ENCODE results near the gene TEX36.

DNA sequence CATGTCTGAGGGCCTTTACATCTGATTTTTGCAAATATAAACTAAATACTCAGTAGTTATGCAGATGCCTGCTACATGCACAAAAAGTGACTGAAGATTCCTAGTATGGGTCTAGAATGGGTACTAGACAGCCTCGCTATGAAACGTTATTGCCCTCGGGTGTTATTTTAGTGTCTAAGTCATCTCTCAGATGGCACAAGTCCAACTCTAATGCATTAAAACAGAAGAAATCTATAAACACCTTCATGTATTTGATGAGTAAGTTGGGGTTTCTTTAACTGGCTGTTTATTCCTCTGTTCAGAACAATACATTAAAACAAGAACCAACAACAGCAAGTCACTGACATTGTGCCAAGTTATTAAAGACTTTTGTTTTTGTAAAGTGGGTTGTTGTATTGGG is 41.6 kb downstream of the TEX36 start:
- TF ChIP-seq, protein P1, sequence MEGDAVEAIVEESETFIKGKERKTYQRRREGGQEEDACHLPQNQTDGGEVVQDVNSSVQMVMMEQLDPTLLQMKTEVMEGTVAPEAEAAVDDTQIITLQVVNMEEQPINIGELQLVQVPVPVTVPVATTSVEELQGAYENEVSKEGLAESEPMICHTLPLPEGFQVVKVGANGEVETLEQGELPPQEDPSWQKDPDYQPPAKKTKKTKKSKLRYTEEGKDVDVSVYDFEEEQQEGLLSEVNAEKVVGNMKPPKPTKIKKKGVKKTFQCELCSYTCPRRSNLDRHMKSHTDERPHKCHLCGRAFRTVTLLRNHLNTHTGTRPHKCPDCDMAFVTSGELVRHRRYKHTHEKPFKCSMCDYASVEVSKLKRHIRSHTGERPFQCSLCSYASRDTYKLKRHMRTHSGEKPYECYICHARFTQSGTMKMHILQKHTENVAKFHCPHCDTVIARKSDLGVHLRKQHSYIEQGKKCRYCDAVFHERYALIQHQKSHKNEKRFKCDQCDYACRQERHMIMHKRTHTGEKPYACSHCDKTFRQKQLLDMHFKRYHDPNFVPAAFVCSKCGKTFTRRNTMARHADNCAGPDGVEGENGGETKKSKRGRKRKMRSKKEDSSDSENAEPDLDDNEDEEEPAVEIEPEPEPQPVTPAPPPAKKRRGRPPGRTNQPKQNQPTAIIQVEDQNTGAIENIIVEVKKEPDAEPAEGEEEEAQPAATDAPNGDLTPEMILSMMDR (IDR thresholded peaks at IDR 0.05 in 2 of 3, conservative IDR thresholded peaks at IDR 0.05 in 1 of 3; ENCODE audit: borderline replicate concordance in 1 of 3, insufficient read depth in 1 of 3, low read depth in 2 of 3, low read length in 2 of 3), result no peak
- TF ChIP-seq YY1 (IDR thresholded peaks at IDR 0.05; ENCODE audit: extremely low read depth, insufficient replicate concordance, low read depth, low read length) (no peak), RAD21 (IDR thresholded peaks at IDR 0.05; ENCODE audit: low read depth) (no peak)

All from HCT116 (cell line).